ENCODE data around the gene SHH. TPM values are rescaled to one million over a fixed set of nuclear protein-coding genes. Genes with fewer than 3 reads are reported as not detected.

The SHH gene
- total RNA-seq, 1 donor from 2014 or later: 0.11 TPM

DNA sequence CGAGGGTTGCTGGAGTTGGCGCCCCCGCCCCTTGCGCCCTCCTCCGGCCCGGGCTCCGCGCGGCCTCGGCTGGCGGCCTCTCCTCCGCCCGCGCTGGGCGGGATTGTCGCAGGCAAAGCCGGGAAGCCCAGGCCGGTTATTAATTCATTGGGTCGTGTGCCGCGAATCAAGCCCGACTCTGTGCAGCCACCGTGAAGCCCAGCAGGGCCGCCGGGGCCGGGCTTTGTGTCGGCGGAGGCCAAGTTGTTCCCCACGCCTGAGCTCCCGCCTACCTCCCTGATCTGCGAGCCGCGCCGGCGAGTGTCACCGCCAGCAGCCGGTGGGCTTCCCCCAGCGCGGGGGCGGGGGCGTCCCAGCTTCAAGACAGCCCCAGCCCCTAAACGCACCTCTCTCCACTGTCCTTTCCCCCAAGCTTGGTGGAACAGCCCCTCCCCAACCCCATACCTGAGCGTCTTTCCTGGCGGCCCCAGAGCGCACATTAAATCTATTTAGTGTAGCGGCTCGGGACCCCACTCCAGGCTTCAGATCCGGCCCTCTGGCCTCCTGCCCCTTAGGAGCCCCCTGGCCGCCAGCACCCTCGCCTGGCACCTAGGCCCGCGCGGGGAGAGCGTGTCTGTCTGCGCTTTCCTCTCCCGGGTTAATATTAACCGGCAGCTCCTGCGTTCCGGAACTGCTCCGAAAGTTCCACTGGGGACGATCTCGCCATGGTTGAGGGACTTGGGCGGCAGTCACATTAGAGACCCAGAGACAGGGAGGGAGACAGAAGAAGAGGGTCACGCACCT lies 3.5 kb downstream of the SHH start:
- no peak for DNase-seq (ENCODE audit: extremely low spot score, unreplicated experiment)
- H3K36me3 Mint-ChIP-seq (ENCODE audit: unreplicated experiment): no peaks in the 10 kb centered on the region
- peak overlapping the region; percentile 68 for H3K4me3 Mint-ChIP-seq (ENCODE audit: unreplicated experiment)
- TF ChIP-seq, protein P1, sequence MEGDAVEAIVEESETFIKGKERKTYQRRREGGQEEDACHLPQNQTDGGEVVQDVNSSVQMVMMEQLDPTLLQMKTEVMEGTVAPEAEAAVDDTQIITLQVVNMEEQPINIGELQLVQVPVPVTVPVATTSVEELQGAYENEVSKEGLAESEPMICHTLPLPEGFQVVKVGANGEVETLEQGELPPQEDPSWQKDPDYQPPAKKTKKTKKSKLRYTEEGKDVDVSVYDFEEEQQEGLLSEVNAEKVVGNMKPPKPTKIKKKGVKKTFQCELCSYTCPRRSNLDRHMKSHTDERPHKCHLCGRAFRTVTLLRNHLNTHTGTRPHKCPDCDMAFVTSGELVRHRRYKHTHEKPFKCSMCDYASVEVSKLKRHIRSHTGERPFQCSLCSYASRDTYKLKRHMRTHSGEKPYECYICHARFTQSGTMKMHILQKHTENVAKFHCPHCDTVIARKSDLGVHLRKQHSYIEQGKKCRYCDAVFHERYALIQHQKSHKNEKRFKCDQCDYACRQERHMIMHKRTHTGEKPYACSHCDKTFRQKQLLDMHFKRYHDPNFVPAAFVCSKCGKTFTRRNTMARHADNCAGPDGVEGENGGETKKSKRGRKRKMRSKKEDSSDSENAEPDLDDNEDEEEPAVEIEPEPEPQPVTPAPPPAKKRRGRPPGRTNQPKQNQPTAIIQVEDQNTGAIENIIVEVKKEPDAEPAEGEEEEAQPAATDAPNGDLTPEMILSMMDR (IDR thresholded peaks at IDR 0.05): no peak
- peaks cover 36% of the 10 kb centered on the region for H3K4me1 Mint-ChIP-seq (ENCODE audit: unreplicated experiment)
- H3K27me3 Mint-ChIP-seq (ENCODE audit: unreplicated experiment): peaks cover 58% of the 10 kb centered on the region
- H3K27ac Mint-ChIP-seq (ENCODE audit: unreplicated experiment): no peak overlapping the region
- no peaks in the 10 kb centered on the region for H3K9me3 Mint-ChIP-seq (ENCODE audit: unreplicated experiment)

DNA sequence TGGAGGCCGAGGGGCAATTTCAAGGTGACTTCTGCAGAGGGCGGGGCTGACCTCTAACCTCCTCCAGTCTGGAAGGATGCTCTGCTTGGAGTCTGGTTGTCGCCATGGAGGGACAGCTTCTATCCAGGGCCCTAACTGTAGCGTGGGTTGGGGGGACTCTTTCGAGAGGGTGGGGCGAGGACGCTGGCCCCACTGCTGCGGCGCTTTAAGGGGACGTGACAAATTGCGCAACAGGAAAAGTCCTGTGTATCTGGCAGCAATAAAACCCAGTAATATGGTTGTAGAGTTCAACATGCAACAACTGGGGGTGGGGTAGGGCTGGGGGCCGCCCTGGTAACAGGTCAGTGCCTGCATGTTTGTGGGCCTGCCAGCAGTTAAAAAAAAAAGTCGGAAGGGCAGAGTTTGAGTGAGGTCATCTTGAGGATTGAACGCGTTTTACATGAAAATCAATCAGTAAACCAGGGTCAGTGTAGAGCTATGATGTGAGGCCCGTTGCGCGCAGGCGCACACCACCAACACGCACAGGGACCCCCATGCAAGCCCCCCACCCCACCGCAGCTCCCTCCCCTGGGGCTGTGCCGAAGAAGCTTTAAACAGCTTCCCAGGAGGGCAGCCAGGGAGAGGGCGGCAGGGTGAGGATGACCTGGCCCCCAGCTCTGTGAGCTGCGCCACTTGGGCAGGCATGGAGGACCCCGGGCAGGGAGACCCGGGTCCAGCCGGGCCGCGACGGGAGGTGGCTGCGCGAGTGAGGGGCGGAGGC lies 4.3 kb downstream of the SHH start:
- Mint-ChIP-seq H3K4me3 (ENCODE audit: unreplicated experiment) (peak overlapping the region; percentile 52), H3K4me1 (ENCODE audit: unreplicated experiment) (peaks cover 40% of the 10 kb centered on the region), H3K9me3 (ENCODE audit: unreplicated experiment) (no peaks in the 10 kb centered on the region), H3K27ac (ENCODE audit: unreplicated experiment) (no peak overlapping the region), H3K36me3 (ENCODE audit: unreplicated experiment) (no peaks in the 10 kb centered on the region), H3K27me3 (ENCODE audit: unreplicated experiment) (peaks cover 53% of the 10 kb centered on the region)
- DNase-seq (ENCODE audit: extremely low spot score, unreplicated experiment): no peak
- TF ChIP-seq, protein P1 (IDR thresholded peaks at IDR 0.05): no peak

DNA sequence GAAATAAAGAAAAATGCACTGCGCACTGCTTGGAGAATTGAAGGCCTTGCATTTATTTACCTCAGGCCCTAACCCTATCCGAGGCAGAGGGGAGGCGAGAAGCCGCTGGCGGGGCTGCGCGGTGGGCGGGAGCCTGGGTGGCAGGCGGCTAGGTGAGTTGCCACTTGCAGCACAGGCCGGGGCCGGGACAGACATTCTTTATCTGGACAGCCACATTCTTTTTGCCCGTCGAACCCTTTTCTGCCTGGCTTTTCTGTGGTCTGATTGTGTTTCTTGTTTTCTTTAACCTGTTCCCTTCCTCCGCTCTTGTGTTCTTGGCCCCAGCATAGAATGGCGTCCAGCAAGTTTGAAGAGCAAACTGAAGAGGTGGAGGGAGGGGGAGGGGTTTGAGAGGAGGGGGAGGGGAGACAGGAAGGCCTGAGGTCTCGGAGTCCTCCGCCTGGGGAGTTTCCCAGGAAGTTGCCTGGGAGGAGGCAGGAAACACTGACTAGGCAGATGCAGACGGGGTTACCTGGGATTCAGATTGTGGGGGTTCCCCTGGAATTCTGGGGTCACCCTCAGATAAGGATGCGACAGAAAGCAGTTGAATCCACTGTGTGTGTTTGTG lies 5.1 kb downstream of the SHH start:
- Mint-ChIP-seq H3K9me3 (ENCODE audit: unreplicated experiment) (no peaks in the 10 kb centered on the region), H3K4me1 (ENCODE audit: unreplicated experiment) (peaks cover 39% of the 10 kb centered on the region), H3K36me3 (ENCODE audit: unreplicated experiment) (no peaks in the 10 kb centered on the region), H3K27me3 (ENCODE audit: unreplicated experiment) (peaks cover 49% of the 10 kb centered on the region), H3K27ac (ENCODE audit: unreplicated experiment) (no peak overlapping the region), H3K4me3 (ENCODE audit: unreplicated experiment) (no peak overlapping the region)
- DNase-seq (ENCODE audit: extremely low spot score, unreplicated experiment): no peak
- TF ChIP-seq, protein P1 (IDR thresholded peaks at IDR 0.05): no peak

DNA sequence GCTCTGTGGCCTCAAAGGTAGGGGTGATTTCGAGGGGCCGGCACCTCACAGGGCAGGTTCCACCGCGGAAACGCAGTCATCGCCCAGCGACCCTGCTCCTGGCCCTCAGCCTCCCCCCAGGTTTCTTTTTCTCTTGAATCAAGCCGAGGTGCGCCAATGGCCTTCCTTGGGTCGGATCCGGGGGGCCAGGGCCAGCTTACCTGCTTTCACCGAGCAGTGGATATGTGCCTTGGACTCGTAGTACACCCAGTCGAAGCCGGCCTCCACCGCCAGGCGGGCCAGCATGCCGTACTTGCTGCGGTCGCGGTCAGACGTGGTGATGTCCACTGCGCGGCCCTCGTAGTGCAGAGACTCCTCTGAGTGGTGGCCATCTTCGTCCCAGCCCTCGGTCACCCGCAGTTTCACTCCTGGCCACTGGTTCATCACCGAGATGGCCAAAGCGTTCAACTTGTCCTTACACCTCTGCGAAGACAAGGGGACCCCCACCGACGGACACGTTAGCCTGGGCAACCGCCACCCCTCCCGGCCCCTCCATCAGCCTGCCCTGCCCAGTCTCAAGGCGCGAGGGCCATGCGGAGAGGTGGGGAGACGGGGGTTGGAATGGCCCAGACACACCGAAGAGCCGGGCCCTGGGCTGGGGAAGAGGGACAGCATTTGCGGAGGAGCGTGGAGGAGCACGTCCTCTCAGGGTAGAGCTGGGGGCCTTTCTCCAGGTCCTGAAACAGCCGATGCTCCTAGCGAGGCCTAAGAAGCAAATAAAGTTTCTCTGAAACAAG lies 6.0 kb downstream of the SHH start:
- H3K27ac Mint-ChIP-seq (ENCODE audit: unreplicated experiment): no peak overlapping the region
- no peaks in the 10 kb centered on the region for H3K9me3 Mint-ChIP-seq (ENCODE audit: unreplicated experiment)
- TF ChIP-seq, protein P1 (IDR thresholded peaks at IDR 0.05): no peak
- DNase-seq (ENCODE audit: extremely low spot score, unreplicated experiment): no peak
- H3K27me3 Mint-ChIP-seq (ENCODE audit: unreplicated experiment): peaks cover 45% of the 10 kb centered on the region
- H3K36me3 Mint-ChIP-seq (ENCODE audit: unreplicated experiment): no peaks in the 10 kb centered on the region
- no peak overlapping the region for H3K4me3 Mint-ChIP-seq (ENCODE audit: unreplicated experiment)
- H3K4me1 Mint-ChIP-seq (ENCODE audit: unreplicated experiment): peaks cover 30% of the 10 kb centered on the region
